ENCODE measurements around the gene WWOX.

The WWOX gene

DNA sequence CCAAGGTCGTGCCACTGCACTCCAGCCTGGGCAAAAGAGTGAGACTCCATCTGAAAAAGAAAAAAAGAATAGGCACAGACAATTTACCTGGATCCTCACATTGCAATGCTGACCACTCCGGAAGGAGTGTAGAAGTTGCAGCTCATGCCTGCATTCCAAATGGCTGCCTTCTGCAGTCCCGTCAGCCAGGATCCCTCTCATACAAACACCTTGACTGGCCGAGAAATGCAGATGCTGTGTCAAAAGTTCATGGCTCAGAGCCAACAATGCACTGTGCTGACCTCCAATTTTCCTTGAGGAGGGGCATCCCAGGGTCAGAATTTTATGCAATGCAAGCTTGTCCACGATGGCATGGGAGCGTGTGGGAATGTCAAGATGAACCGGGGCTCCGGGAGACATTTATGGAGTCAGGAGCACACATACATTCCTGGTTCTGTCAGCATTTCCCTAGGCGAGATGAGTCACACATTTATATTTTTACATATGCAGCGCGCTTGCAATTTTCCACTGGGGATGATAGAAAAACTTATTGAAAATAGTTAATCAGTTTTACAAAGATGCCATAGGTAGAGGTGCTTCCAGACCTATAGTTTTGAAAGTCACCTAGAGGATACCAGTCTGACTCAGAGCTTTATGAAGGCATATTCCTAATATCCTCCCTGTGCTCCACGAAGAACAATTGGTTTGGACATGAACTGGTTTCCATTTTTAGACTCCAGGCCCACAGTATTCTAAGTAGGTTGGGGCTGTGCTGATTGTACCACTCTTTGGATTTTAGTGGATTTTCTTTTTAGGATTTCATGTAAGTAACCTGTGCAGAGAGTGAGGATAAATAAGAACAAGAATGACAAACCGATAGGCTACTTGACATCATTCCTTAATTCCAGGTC lies 886.5 kb downstream of the WWOX start:
- no peak for DNase-seq

DNA sequence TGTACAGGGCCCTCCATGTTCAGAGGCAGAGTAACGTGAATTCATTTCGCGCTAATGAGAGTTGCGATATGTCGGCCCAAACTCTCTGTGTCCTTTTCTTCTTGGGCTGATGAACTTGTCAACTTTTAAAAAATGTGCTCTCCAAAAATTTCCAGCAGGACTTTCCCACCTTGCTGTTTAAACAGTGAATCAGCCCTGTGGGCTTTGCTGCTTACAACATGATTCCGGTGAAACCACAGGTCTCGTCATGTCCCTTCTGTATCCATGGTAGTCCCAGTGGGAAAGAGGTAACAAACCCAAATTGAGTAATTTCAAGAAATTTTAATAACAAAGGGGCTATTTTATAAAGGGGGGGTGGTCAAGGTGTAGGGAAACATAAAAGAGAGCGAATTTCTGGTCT lies 888.2 kb downstream of the WWOX start:
- no peak for DNase-seq

DNA sequence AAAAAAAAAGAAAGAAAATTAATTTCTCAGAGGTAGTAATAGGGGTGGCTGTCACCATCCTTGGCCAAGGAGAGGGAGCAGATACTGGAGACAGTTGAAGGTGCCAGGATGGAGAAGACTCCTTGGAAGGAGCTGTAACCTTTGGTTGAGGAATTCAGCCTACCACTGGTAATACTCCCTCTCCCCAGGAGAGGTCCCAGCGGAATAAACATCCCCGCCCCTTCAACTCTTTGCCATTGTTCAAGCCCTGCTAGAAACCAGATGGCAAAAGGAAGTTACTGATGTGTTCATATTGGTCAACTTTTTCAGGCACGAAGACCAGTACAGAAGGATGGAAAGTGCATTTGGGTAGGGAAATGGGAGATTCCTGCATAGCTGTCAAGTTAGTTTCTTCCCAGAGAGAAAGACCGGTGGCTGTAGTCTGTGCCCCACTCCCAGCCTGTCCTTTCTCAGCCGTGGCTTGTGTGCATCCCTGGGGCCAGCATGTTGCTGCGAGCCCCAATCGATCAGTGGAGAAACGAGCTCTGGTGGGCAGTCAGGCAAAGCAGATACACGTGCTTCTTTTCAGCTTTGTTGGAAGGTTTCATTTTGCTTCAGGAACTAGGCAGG lies 889.0 kb downstream of the WWOX start:
- no peak for DNase-seq

DNA sequence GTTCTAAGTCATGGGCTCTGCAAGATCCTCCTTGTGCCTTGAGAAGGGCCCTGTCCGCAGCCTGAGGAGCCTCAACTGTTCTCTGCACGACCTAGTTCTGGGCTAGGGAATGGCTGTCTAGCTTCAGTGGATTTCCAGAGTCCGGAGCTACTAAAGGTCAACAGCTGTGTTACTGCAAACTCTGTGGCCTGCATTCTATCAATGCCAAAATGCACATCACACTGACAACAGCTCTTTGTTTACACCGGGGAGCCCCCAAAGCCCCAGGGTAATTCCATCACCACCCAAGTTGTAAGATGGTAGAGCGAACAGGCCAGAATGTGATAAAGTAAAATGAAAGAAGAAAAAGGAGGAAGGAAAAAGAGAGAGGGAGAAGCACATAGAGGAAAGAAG lies 890.9 kb downstream of the WWOX start:
- DNase-seq, result no peak

DNA sequence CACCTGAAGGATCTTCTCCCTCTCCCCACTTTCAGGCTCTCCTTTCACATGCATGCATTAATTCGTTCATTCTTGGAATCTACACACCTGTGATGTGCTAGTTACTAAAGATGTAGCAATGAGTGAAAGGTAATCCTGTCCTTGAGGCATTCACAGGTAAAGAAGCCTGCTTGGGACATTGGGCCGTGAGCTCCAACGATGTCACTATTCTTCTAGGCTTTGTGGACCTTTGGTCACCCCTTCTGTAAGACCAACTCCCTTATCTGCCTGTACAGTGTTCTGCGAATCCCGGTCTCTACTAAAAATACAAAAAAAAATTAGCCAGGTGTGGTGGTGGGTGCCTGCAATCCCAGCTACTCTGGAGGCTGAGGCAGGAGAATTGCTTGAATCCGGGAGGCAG lies 892.5 kb downstream of the WWOX start:
- no peak for DNase-seq

DNA sequence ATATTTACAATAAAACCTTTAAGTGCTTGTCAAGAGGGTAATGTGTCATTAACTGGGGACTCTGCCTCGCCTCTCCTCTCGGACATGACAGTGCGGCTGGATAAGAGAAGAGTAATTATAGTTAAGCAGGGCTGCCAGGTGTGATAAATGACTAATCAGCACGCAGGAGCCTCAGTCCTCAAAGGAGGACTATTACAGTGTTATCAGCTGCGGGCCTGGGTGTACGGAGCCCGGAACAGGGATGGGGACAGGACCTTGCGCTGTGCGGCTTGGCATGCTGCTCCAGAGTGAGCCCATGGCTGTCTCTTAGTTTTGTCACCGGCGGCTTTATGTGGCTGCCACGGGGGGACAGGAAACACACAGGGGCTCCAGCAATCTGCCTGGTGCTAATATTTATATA lies 893.9 kb downstream of the WWOX start:
- no peak for DNase-seq

DNA sequence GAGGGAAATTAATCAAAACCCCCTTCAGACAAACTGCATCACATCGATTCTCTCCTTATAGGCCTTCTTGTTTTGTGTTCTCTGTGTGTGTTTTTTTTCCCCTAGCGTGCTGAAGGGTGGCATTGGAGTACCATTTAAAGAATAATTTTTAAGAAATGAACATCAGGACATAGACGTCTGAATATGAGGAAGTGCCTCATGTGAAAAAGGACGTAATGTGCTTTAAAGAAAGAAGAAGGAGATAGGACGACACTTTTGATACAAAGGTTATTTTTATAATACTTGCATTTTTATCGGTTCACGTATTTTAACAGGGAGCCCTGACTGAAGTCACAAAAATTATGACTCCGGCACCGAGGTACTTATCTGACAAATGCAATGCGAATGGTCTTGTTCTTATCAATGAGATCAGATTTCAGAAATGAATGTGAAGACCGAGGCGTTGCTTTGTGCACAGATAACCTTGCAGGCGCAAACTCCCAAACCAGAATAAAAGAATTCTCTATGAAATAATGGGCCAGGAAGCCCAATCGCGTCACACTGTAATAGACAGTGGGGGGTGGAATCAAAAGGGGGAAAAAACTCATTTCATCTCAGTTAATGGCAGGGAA lies 894.8 kb downstream of the WWOX start:
- DNase-seq, result no peak

DNA sequence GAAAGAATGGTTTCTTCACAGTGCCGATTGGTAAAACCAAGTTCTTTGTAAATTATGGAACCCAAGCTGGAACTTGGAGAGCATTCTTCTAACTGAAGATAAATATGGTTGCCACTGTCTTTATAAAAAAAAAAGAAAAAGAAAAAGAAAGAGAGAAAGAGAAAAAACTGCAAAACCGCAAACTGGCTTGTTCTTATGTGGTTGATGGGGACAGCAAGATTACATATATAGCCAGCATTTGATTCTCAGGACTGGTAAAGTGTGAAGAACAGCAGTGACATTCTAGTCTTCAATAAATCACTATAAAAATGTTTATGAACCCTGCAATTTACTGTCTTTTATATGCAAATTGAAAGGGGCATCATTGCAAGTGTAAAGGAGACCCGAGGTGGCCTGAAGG lies 896.0 kb downstream of the WWOX start:
- no peak for DNase-seq

DNA sequence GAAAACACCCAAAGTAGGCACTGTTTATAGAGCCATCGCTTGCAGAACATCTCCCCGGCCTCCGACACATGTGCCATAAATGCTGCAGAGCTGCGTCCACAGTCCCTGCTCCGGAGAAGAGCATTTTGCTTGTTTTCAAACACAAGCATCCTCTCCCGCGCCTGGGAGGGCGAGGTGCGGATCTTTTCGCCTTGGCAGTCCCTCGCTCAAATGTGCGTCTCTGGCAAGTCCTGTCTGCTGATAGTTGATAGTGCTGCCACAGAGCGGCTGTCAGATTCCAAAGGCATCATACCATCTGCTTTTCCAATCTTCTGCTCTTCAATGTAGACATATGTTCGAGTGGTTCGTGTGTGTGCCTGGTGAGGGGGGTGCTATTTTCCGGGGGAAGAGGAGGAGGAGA lies 897.3 kb downstream of the WWOX start:
- no peak for DNase-seq

DNA sequence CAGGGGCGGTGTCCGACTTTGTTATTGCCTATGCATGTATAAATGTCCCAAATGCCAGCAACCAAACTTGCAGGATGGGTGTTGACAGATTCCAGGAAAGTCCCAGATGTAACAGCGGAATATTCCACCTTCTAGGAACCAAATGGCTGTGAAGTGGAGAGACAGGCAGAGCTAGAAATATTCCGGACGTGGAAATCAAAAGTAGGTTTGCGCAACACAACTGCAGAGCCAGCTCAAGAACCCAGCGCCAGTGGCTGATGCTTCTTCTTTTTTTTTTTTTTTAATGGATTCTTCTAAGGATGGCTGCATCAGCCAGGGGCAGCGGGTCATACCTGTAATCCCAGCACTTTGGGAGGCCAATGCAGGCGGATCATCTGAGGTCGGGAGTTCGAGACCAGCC lies 899.4 kb downstream of the WWOX start:
- DNase-seq, result no peak

DNA sequence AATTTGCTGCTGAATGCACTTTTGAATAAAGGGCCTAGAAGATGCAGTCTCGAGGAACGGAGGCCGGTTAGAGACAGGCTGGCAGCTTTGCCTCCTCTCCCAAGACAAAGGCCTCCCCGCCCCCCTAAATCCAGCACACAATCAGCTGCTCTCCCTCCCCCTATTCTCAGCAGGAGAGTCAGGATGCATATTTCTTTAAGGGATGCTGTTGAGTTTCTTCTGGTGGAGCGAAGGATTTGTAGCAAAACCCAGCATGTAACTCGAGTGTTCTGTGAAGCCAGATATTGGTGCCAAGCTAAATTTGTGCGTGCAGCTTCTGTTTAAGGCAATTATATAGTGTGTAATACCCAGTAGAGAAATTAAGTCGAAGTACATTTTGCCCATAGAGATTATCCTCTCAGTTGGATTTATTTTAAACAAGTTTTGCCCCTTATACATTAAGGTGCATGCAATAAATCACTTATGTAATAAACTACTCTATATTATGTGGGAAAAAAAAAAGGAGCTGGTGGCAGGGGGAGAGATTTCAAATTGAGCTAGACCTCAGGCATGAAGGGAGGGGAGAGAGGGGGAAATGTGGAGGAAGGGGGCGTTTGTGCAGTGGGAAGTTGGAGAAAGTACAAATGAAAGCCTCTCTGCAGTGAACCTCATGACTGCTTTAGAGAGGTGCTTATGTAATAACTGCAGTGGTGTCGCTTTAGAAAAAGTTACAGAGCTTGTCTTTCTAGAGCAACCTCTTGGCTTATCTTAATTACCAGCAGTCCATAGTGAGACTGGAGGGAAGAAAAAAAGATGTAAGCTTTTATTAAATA lies 901.9 kb downstream of the WWOX start:
- DNase-seq, result no peak

DNA sequence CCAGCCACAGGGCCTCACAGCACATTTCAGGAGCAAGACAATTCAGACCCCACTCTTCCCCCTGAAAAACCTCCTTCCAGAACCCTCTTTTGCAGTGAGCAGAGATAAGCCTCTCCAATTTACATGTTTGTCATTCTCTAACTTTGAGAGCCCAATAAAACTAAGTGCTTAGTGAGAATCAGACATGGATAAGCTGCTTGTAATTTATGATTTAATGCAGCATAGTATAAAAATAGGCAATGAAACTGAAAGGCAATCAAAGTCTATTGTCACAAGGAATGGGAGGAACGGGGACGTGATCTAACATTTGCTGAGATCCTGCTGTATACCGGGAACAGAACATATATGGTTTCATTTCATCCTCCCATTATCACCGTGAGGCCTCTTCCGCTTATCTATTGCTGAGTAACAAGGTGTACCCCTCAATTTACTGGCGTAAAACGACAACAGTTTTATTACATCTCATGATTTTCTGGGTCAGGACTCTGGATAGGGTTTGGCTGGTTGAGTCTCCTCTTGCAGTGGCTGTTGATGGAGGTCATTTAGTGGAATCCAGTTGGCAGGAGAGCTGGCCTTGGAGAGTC lies 903.7 kb downstream of the WWOX start:
- no peak for DNase-seq

DNA sequence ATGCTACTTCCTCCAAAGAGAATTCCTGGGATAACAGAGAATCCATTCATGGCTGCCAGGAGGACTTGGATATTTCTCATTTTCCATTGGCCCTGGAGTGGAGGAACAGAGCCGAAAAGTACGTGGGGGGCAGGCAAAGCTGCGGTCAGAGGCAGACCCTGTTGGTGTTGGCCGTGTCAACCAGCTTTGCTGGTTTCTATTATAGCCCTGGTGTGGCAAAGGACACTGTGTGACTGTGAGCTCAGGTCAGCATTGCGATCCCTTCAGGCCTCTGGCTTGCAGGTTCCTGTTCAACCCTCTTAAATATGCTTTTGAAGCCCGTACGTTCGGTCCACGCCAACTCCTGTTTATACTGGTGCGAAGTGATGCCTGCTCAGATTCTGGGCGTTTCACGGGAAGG lies 904.9 kb downstream of the WWOX start:
- no peak for DNase-seq

DNA sequence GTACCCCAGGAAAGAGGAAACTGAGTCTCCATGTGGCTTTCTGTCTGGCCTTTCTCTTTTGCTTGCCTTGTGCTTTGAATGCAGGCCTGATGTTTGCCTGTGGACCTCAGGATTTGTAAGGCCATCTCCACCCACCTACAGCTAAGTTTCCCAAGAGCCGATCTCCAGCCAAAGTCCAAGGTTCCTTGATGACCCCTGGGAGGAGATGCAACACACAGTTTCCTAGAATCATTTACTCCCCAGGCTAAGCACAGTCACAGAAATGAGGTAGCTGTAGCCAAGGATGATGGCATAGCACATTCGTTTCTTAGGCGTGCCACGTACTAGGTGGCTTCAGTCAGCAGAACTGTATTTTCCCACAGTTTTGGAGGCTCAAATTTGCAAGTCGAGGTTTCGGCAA lies 905.6 kb downstream of the WWOX start:
- no peak for DNase-seq

DNA sequence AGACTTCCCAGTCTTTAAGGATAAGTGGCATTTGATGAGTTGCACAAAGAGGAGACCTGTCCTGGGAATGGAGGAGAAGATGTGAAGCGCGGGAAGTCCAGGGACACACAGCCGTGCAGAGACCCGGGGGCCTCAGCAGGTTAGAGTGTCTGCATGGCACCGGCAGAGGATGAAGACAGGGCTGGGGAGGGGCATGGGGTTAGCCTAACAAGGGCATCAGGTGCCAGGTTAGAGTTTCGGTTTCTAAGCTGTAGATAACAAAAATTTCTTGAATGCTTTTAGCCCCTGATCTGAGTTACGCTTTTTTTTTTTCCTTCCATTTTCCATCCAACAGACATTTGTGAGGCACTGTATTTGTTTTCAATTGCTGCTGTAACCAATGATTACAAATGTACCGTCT lies 906.8 kb downstream of the WWOX start:
- DNase-seq, result no peak

DNA sequence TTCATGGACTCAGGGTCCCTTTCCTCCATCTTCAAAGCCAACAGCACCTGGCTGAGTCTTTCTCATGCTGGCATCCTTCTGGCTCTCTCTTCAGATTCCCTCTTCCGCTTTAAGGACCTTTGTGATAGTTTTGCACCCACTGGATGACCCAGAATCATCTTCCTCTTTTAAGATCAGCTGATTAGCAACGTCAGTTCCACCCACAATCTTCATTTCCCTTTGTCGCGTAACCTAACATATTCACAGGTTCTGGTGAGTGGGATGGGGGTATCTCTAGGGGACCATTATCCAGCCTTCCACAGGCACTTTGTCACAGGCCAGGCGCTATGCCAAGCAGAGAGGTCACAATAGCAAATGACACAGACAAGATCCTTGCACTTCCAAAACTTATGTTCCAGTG lies 907.3 kb downstream of the WWOX start:
- no peak for DNase-seq

DNA sequence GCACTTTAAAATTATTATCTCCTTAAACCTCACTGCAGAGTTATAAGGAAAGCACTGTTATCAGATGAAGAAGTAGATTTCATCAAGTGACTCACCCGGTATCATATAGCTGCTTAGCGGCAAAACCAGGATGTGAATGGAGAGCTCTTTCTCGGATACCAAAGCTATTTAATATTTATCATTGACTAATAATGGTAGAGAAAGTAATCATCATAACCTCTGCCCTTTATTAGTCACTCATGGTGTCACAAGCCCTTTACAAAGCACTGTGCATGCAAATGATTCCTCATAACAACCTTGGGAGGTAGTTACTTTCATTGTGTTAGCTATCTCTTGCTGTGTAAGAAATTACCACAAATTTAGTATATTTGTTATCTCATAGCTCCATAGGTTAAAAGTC lies 908.2 kb downstream of the WWOX start:
- DNase-seq, result no peak

DNA sequence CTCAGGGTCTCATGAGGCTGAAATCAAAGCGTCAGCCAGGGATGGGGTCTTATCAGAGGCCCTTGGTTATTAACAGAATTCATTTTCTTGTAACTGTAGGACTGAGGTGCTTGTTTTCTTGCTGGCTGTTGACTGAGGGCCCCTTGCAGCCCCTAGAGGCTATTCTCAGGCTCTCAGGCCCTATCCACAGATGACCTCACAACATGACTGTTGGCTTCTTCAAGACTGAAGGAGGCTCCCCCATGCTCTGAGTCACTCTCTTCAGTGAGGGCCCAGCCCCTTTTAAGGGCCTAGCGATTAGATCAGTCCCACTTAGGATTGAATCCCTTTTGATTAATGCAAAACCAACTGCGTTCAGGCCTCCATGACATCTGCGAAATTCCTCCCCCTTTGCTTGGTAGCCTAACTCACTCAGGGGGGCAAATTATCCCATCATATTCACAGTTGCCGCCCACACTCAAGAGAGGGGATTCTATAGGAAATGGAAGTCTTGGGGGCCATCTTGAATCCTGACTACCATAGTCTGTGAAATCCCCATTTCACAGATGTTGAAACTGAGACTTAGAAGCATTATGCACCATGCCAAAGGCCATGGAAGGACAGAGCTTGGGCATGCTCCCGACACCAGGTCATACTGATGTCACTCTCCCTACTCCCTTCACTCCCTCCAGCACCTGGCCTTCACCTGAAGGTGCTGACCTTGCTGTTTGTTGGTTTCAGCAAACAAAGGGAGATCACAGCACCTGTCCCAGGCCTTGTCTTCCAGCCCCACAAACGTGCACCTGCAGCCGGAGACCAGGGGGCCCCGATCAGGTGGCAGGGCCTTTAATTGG lies 908.8 kb downstream of the WWOX start:
- no peak for DNase-seq

DNA sequence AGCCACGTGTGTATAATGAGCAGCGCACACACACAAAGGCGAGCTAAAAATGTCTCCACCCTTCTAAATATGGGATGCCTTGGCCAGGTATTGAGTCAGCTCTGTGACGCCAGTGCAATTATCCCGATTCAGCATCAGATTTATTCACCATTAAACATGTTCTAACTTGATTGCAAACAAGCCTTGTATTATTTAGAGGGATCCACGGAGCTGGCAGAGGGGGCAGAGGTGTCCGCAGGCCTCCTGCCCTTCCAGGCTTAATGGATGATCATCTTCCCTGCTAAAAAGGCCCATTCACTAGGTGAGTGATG lies 909.4 kb downstream of the WWOX start:
- DNase-seq, result no peak

DNA sequence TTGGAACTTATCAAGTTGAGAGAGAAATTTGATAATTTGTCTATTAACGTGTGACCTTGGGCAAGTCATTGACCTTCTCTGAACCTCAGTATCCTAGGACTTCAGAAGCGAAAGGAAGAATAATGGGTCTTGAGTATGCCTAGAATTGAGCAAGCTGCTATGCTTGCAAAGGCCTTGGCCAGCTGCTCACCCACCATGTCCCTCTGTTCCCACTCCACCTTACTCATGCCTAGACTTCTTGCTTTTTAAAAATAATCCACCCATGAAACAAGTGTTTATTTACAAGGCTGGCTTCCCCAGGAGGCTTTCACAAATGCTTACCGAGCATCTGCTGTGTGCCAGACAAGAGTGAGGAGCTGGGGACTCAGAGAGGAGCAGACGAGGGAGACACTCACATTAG lies 910.4 kb downstream of the WWOX start:
- no peak for DNase-seq

DNA sequence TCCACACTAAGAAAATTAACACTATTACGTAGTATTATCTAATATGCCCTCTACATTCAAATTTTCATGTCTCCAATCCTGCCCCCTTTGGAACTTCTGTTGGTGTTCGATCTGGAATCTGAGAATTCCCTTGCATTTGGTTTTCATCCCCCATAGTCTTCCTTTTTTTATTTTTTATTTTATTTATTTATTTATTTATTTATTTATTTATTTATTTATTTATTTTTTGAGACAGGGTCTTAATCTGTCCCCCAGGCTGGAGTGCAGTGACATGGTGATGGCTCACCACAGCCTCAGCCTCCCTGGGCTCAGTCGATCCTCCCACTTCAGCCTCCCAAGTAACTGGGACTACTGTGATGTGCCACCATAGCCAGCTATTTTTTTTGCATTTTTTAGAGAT lies 911.8 kb downstream of the WWOX start:
- DNase-seq, result no peak

Data from CD4-positive, alpha-beta T cell treated with Interleukin-6 for 4 hours (primary cell).